Stimulated activated CD8-positive, alpha-beta memory T cell treated with anti-CD3 and anti-CD28 coated beads, Interleukin-12 subunit alpha, Interleukin-12 subunit beta, amount 100 ng/mL, for 24 hours (primary cell): ENCODE data around the gene THAP8.
A peak's percentile ranks its signal among the peaks of the same experiment; 100 is the strongest.

Experiments used
- DNase-seq: peaks from one replicate; pipeline ENCODE4 v3.0.0-alpha.2; 2020; ENCODE audit errors: extremely low read depth

THAP8 gene, protein sequence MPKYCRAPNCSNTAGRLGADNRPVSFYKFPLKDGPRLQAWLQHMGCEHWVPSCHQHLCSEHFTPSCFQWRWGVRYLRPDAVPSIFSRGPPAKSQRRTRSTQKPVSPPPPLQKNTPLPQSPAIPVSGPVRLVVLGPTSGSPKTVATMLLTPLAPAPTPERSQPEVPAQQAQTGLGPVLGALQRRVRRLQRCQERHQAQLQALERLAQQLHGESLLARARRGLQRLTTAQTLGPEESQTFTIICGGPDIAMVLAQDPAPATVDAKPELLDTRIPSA

DNA sequence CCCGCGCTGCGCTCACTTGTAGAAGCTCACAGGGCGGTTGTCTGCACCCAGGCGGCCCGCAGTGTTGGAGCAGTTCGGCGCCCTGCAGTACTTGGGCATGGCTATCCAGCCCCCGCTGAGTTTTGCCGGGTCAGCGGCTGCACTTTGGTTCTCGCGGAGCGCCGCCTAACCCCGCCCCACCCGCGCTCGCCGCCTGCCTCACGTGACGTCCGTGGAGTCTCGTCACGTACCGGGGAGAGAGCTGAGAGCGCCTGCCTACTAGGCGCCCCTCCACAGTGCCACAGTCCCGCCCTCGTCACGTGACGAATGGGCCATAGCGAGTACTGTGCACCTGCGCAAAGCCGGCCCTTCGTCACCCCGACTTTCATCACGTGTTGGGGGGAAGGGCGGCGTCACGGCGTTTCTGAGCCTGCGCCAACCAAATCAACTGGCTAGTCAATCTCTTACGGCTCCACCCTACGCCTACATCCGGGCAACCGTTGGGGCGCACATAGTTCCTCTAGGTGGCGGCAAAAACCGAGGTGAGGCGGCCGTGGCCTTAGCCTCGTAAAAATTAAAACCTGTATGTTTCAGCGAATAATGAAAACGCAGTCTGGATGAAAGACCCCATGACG lies at the start of gene THAP8:
THAP8 (minus strand) TSS at position 167 of the 614 bp plus-strand sequence; CDS start at position 99, 68 bp downstream.
- DNase-seq = peak; percentile 100

DNA sequence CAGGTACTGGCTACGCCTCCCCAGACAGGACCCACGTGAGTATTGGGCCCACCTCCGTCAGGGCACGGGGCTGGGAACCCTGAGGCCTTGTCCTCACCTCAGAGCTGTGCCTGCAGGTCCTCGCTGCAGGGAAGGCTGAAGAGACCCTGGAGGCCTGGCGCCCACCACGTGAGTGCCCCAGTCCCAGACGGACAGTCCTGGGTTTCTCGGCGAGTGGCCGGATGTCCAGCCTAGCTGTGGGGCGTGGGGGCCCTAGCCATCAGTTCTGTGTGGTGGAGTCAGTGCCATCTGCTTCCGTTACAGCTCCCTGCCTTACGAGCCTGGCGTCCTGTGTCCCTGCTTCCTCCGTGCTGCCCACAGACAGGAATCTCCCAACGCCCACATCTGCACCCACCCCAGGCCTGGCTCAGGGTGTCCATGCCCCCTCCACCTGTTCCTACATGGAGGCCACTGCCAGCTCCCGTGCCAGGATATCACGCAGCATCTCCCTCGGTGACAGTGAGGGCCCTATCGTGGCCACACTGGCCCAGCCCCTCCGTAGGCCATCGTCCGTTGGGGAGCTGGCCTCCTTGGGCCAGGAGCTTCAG lies 49.0 kb upstream of the THAP8 start:
- DNase-seq = no peak

DNA sequence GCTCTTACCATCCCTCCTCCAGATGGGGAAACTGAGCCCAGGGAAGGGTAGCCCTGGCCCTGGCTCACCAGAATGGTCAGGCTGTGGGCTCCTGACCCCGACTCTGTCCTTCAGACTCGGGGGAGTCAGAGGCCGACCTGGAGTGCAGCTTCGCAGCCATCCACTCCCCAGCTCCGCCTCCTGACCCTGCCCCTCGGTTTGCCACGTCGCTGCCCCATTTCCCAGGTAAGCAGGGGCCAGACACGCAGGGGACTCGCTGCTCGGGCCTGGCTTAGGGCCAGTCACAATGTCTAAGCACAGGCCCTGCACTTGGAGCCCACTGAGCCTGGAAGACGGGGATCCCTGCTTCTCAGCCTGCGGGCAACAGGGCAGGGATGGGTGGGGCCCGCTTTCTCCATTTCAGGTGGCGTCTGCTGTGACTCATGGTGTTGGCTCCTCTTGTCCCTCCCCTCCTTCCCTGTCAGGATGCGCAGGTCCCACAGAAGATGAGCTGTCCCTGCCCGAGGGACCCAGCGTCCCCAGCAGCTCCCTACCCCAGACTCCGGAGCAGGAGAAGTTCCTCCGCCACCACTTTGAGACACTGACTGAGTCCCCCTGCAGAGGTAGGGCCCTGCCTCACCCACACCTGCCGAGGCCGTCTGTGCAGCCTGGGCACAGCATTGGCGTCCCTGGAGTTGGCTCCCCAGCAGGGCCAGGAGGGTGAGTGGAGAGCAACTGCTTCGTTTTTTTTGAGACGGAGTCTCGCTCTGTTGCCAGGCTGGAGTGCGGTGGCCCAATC lies 47.7 kb upstream of the THAP8 start:
- no peak for DNase-seq

DNA sequence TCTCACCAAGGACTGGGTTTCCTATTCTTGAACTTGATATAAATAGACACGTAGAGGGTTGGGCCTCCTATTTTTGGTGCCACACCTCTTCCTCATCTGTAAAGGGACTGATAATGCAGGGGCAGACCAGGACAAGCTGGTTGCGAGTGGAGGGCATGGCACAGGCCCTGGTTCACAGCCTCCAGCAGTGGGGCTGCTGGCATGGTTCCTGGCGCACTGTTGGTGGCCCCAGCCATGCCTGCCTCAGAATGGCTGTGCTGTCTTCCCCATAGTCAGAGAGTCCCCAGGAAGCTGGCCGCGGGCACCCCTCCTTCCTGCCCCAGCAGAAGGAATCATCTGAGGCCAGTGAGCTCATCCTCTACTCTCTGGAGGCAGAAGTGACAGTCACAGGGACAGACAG lies 46.4 kb upstream of the THAP8 start:
- no peak for DNase-seq

DNA sequence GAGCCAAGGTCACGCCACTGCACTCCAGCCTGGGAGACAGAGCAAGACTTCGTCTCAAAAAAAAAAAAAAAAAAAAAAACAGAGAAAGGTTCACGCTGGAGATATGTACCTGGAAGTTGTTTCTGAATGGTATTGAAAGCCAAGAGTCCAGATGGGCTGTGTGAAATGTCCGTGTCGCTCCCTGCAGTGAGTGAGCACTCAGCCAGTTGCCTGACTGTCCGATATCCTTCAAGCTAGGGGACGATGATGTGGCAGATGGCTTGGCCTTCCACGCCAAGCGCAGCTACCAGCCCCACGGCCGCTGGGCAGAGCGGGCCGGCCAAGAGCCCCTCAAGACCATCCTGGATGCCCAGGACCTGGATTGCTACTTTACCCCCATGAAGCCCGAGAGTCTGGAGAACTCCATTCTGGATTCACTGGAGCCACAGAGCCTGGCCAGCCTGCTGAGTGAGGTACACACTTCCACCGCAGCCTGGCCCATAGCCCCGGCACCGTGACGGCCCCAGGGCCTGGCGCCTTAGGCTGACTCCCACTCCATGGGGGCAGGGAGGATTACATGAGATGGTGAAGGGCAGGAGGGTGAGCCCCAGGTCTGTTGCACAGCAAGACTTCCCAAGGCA lies 45.2 kb upstream of the THAP8 start:
- no peak for DNase-seq

DNA sequence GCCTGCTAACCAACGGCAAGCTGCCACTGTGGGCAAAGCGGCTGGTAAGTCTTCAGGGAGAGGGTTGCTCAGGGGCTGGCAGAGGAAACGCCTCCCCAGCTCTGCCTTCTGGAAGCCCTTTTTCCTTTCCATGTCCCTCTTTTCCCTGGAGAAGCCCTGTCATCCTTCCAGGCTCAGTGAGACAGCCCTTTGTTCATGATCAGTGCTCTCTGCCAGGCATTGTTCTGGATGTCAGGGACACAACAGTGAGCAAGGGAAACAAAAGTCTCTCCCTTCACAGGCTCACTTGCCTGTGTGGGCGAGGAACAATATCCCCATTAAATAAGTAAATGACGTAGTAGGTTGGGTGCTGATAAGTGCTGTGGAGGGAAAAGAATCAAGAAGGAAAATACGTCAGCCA lies 43.0 kb upstream of the THAP8 start:
- DNase-seq = no peak

DNA sequence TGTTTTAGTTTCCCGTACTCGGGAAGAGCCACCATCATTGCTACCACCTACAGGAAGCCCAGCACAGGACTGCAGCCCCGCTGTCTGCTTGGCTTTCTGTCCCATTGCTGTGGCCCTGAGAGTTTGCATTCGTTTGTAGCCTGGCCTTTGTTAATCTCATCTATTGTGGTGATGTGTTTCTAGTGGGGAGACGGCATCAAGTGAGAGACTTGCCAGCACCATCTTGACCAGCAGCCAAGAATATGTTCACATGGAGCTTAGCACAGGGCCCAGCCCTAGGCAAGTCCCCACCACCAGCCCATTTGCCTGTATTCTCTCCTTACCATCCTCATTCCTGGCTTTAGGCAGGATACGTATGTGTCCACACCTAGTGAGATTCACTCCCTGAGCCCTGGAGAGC lies 39.6 kb upstream of the THAP8 start:
- DNase-seq = no peak

DNA sequence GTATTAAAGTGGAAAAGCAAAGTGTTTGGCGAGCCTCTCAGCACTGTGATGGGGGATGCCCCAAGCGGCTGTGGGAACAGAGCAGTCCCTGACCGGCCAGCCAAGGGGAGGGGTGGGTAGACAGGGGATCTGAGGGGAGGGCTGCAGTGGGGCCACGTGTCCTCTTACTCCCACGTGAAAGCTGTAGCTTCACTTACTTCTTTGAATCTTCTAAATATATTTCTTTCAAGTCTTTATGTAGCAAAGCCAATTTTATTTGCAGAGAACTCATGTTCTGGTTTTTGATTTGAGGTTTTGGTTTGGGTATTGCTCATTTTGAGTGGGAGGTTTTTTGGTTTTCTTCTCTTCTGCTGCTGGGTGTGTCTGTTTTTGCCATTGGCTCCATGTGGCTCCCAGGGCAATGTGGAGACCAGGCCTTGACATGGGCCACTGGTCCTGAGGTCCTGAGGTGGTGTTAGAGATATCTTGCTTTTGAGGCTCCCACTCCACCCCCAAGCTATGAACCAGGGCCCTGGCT lies 39.1 kb upstream of the THAP8 start:
- DNase-seq = no peak

DNA sequence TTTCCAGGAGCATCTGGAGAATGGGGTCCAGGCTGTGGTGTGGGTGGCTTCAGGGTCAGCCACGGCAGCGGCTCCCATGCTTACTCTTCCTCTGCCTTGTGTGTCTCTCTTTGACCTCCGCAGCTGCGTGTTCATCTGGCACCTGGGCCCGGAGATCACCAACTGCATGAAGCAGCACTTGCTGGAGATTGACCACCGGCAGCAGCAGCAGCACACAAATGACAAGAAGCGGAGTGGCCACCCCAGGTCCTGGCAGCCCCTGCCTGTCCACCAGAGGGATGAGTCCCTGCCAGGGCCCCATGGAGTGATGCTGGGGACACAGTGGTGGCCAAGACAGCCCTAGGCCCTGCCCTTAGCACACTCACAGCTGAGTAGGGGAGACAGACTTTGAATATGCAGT lies 38.5 kb upstream of the THAP8 start:
- DNase-seq = no peak

DNA sequence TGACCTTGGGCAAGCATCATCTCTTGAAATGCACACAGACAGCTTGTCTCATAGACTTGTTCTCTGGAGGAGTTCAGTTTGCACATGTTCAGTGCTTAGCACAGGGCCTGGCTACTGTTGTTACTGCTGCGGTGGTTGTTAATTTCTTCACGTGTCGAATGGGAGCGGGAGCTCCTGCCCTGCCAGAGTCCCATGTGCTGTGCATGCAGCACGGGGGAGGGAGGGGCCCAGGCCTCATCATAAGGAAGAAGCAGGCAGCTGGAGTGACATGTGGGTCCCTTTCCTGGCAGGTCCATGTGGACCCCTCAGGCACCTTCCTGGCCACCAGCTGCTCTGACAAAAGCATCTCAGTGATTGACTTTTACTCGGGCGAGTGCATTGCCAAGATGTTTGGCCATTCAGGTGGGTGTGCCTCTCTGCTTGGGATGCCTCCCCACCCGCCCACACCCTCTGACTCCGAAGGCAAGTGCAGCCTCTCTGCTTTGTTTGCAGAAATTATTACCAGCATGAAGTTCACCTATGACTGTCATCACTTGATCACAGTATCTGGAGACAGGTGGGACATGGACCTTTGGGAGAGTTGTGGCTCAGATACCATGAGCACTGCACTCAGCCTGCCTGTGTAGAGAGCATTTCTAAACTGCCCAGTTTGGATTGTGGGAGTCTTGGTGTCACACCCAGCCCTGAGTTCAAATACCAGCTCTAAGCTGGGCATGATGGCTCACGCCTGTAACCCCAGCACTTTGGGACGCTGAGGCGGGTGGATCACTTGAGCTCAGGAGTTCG lies 37.0 kb upstream of the THAP8 start:
- no peak for DNase-seq

DNA sequence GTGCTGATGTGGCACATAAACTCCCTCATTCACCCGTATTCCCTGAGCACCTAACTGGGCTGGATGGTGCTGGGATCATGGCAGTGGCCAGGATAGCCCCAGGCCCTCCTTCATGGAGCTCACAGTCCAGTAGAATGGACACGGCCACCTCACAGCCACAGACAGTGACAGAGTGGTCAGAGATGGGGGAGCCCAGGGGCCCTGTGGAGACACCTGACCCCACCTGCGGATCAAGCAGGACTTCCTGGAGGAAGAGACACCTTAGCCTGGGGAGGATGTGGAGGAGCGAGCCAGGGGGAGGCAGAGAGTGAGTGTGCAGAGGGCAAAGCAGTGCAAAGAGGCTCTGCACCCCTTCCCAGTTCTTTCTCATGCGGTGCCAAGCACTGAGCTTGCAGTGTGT lies 35.8 kb upstream of the THAP8 start:
- DNase-seq = no peak

DNA sequence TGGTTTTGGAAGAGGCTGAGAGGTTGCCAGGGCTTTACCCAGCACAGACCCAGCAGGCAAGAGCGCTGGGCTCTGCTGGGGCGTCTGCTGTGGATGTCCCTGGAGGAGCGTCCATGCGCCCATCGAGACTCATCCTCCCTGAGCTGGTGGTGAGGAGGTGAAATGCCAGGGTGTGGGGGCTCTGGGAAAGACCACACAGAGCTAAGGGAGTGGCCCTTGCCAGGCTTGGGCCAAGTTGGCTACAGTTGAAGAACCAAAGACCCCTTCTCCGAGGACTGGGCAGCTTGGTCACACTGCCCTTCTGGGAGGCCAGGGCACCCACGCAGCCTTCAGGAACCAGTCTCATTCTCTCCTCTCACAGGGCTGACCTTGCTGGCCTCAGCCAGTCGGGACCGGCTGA lies 32.2 kb upstream of the THAP8 start:
- DNase-seq = no peak

DNA sequence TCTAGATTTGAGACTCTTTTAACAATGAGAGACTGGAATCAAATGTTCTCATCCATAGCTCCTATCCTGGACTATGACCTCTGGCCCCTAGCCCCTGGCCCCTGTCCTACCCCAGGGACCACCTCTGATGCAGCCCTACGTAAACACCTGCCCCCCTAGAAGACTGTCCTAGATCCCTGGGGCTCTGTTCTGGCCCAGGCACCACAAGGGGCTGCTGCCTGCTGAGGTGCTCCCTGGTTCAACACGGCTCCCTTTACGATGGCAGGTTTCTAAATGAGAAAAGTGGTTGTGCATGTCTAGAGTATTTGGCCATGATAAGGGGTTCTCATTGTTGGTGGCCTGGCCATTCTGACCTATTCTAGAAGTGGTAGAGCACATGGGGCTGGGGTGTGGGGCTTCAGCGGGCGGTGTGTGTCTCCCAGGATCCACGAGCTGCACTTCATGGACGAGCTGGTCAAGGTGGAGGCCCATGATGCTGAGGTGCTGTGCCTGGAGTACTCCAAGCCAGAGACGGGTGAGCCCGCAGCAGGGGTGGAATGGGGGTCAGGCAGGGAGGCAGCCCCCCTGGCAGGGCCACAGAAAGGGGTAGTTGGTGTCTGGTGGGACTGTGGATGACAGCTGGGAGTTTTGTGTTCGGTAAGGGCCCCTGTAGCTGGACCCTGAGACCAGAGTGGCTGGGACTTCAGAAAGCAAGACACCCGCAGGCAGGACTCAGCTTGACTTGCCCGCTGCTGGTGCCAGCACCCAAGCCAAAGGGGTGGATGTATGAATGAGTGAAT lies 30.3 kb upstream of the THAP8 start:
- no peak for DNase-seq

DNA sequence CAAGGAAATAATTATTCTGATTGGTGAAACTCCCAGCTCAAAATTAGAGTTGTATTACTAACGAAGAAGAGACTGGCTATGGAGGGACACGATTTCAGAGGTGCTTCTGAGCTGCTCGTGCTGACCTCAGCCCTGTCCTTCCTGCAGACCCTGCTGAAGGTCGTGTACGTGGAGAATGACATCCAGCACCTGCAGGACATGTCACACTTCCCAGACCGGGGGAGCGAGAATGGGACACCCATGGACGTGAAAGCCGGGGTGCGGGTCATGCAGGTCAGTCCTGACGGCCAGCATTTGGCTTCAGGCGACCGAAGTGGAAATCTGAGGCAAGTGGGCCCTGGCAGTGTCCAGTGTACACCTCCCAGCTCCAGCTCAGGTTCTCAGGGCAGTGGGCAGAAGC lies 28.8 kb upstream of the THAP8 start:
- DNase-seq = no peak

DNA sequence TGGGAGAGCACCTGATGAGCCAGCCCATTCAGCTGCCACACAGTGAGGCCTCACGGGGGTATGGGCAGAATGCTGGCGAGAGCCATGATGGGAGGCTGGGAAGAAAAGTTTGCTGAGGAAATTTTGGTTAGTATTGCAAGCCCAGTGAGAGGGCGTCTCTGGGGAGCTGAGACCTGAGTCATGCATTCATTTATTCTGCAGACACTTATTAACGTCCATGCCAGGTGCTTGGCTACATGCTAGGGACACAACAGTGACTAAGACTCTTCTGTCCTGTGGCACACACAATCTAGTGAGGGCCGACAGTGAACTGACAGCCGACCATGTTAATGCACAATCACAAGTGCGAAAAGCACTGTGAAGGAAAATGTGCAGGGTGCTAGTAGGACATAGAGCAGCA lies 27.8 kb upstream of the THAP8 start:
- DNase-seq = no peak

DNA sequence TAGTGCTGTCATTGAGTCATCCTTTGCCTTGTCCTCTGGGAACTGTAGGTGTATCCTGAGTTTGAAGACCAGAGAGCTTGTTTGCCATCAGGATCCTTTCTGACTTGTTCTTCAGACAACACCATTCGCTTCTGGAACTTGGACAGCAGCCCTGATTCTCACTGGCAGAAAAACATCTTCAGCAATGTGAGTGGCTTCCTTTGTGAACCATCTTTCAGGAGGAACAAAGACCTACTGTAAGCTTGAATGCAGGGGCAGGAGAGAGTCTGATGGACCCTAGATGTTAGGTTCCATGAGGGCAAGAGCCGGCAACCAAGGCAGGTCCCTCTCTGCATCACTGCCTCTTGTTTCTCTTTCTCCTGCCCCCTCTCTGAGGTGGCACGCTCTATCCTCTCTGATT lies 27.3 kb upstream of the THAP8 start:
- no peak for DNase-seq

DNA sequence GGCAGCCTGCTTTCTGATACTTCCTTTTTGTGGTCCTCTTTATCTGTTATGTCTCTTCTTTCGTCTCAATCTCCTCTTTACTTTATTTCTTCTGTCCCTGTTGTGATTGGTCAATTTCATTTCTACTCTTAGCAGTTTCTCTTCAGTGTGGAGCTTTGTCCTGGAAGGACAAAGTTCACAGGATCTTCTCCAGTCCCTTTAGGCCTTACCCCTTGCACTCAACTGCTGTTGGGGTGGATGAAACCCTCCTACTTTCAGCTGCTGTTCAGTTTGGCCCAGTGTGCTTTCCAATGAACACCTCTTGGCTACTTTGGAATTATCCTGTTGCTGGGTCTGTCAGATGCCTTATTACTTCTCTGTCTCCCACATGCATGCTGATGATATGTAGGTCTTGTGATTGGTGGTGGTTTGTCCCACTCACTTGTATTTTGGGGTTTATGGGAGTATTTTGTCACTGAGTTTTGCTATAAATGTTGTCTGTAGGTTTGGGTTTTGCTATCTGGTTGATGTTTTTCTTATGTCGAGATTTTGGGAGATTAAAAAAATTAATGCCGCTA lies 25.4 kb upstream of the THAP8 start:
- DNase-seq = no peak

DNA sequence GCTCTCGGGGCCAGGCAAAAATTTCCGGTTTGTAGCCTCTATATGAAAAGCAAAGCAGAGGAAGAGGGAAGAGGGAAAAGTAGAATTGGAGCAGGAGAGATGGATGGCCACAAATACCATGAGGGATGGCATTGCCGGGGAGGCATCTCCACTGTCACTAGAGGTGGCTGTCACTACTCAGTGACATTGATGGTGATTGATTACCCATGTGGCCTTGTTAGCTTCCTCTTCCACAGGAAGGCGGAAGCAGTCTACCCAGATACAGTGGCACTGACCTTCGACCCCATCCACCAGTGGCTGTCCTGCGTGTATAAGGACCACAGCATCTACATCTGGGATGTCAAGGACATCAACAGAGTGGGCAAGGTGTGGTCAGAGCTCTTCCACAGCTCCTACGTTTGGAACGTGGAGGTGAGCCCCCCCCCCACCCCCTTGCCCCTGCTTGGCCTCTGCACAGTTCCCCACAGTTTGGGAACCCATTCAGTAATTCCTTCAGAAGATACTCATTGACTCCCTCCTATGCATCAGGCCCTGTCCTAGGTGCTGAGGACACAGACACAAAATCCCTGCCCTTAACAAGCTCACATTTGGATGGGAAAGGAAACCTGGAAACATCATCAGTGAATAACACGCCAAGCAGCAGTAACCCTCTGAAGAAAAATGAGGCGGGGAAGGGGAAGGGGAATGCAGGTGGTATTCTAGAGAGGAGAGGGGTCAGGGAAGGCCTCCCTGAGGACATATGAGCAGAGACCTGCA lies 19.2 kb upstream of the THAP8 start:
- no peak for DNase-seq

DNA sequence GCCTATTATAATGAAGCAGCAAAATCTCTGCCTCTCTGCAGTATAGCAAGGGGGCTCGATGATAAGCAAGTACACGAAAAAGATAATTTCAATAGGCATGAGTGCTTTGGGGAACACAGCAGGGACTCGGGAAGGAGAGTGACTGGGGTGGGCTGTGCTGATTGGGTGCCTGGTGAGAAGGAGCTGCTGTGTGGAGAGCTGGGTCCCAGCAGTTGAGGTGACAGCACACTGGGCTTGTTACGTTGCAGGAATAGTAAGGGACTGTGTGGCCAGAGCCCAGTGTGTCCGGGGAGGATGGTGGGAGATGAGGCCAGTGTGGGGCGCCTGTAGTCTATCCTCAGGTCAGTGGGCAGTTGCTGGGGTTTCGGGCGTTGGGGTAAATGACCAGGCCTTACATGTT lies 18.0 kb upstream of the THAP8 start:
- no peak for DNase-seq
